IMR-90 (cell line): ENCODE data around the gene FANCF. TPM values are rescaled to one million over a fixed set of nuclear protein-coding genes. Genes with fewer than 3 reads are reported as not detected.

Source experiments
- ATAC-seq: fragments of 200-7000 bp; cut with Tn5 transposase; 2 replicates; pipeline ENCODE4 v1.9.1; 2020; ENCODE audit warnings: low read depth, mild to moderate bottlenecking, moderate library complexity
- BruUV-seq: library from RNA; stranded (reverse); fragments of 400-500 nt; replicated peaks from 2 replicates; lab custom pipeline; 2021; lab: Mats Ljungman, UMichigan
- CTCF ChIA-PET: fragments of 300-600 bp; formaldehyde crosslinking; extraction: SDS; loops from one replicate; lab custom pipeline; 2021; ENCODE audit warnings: antibody characterized with exemption; lab: Yijun Ruan, JAX
- POLR2A ChIA-PET: fragments of 300-600 bp; sonication (Branson Sonifier 250); formaldehyde crosslinking; loops from one replicate; lab custom pipeline; 2022; ENCODE audit warnings: antibody characterized with exemption; ENCODE audit not compliant: unreplicated experiment; lab: Charles Lee
- DNase-seq: peaks from one replicate; pipeline ENCODE4 v3.0.0; 2013
- H2AFZ ChIP-seq: replicated peaks from 2 replicates; pipeline ENCODE3; 2013; ENCODE audit warnings: low read length, mild to moderate bottlenecking; ENCODE audit not compliant: poor library complexity
- H2AK5ac ChIP-seq: 2 replicates; pipeline ENCODE4 v1.6.1; 2013; ENCODE audit warnings: low read depth, low read length, inconsistent platforms
- H2AK9ac ChIP-seq: replicated peaks from 2 replicates; pipeline ENCODE3; 2013; ENCODE audit warnings: mild to moderate bottlenecking, low read depth, low read length, moderate library complexity; ENCODE audit not compliant: poor library complexity
- H2BK120ac ChIP-seq: 2 replicates; pipeline ENCODE4 v1.6.1; 2013; ENCODE audit warnings: low read depth, low read length, inconsistent platforms
- H2BK15ac ChIP-seq: 3 replicates; pipeline ENCODE4 v1.6.1; 2013; ENCODE audit warnings: low read depth, low read length, inconsistent platforms
- H2BK20ac ChIP-seq: 2 replicates; pipeline ENCODE4 v1.6.1; 2013; ENCODE audit warnings: low read depth, mild to moderate bottlenecking, inconsistent platforms, low read length, moderate library complexity
- H2BK5ac ChIP-seq: 2 replicates; pipeline ENCODE4 v1.6.1; 2013; ENCODE audit warnings: mild to moderate bottlenecking, low read depth, low read length, inconsistent platforms; ENCODE audit not compliant: poor library complexity, severe bottlenecking
- H3K14ac ChIP-seq: replicated peaks from 2 replicates; pipeline ENCODE4 v1.6.1; 2013; ENCODE audit warnings: low read depth, low read length, inconsistent platforms
- H3K18ac ChIP-seq: 2 replicates; pipeline ENCODE4 v1.6.1; 2013; ENCODE audit warnings: low read depth, low read length, control low read depth
- H3K23ac ChIP-seq: 2 replicates; pipeline ENCODE4 v1.6.1; 2013; ENCODE audit warnings: low read depth, low read length, inconsistent platforms
- H3K27ac ChIP-seq: 2 replicates; pipeline ENCODE4 v1.5.1; 2013; ENCODE audit warnings: mild to moderate bottlenecking, control low read depth, low read length; ENCODE audit not compliant: insufficient read depth
- H3K27me3 ChIP-seq: 2 replicates; pipeline ENCODE4 v1.6.1; 2013; ENCODE audit warnings: low read length; ENCODE audit not compliant: control insufficient read depth, insufficient read depth
- H3K36me3 ChIP-seq: 2 replicates; pipeline ENCODE4 v1.6.1; 2013; ENCODE audit warnings: low read length, mixed read lengths; ENCODE audit not compliant: control insufficient read depth, insufficient read depth
- H3K4ac ChIP-seq: 2 replicates; pipeline ENCODE4 v1.6.1; 2013; ENCODE audit warnings: low read depth, low read length, inconsistent platforms
- H3K4me1 ChIP-seq: 2 replicates; pipeline ENCODE4 v1.6.1; 2013; ENCODE audit warnings: low read length, mixed read lengths; ENCODE audit not compliant: control insufficient read depth, insufficient read depth
- H3K4me2 ChIP-seq: 2 replicates; pipeline ENCODE4 v1.6.1; 2013; ENCODE audit warnings: low read depth, mild to moderate bottlenecking, control low read depth, low read length, moderate library complexity
- H3K4me3 ChIP-seq: 2 replicates; pipeline ENCODE4 v1.5.1; 2013; ENCODE audit warnings: low read depth, mild to moderate bottlenecking, control low read depth, low read length, moderate library complexity; ENCODE audit not compliant: insufficient read depth
- H3K56ac ChIP-seq: 2 replicates; pipeline ENCODE4 v1.6.1; 2013; ENCODE audit warnings: low read length, inconsistent platforms; ENCODE audit not compliant: insufficient read depth; ENCODE audit errors: extremely low read depth
- H3K79me1 ChIP-seq, 2 experiments: 2 replicates each; pipeline ENCODE4 v1.6.1; 2013; ENCODE audit warnings: low read length in 2 of 2, inconsistent platforms in 1 of 2, low read depth in 1 of 2
- H3K9ac ChIP-seq: 2 replicates; pipeline ENCODE4 v1.6.1; 2013; ENCODE audit warnings: low read depth, low read length, control low read depth
- H3K9me1 ChIP-seq: 2 replicates; pipeline ENCODE4 v1.6.1; 2013; ENCODE audit warnings: low read length, inconsistent platforms; ENCODE audit not compliant: insufficient read depth
- H3K9me3 ChIP-seq: 2 replicates; pipeline ENCODE4 v1.6.1; 2013; ENCODE audit warnings: low read length; ENCODE audit not compliant: control insufficient read depth, insufficient read depth
- H4K20me1 ChIP-seq: 2 replicates; pipeline ENCODE4 v1.6.1; 2013; ENCODE audit warnings: low read length, inconsistent platforms; ENCODE audit not compliant: insufficient read depth
- H4K5ac ChIP-seq: 2 replicates; pipeline ENCODE4 v1.6.1; 2013; ENCODE audit warnings: mild to moderate bottlenecking, low read depth, low read length, control low read depth
- H4K8ac ChIP-seq, 2 experiments: 2 replicates each; pipeline ENCODE4 v1.6.1; 2013; ENCODE audit warnings: low read depth in 2 of 2, low read length in 2 of 2, control low read depth in 1 of 2, inconsistent platforms in 1 of 2
- H4K91ac ChIP-seq: 2 replicates; pipeline ENCODE4 v1.6.1; 2013; ENCODE audit warnings: low read depth, low read length, inconsistent platforms; ENCODE audit not compliant: insufficient read depth
- FOS ChIP-seq: fragments of 150-350 bp; IDR thresholded peaks from 2 replicates; pipeline ENCODE4 v1.6.1; 2016; ENCODE audit warnings: low read depth, low read length
- MAFK ChIP-seq: IDR thresholded peaks from 2 replicates; pipeline ENCODE4 v1.6.1; 2012; ENCODE audit warnings: low read depth, low read length, improper control_type of control experiment
- MAZ ChIP-seq: IDR thresholded peaks from 2 replicates; pipeline ENCODE4 v1.6.1; 2012; ENCODE audit warnings: low read depth, mild to moderate bottlenecking, low read length, improper control_type of control experiment, moderate library complexity, borderline replicate concordance
- MXI1 ChIP-seq: IDR thresholded peaks from 2 replicates; pipeline ENCODE4 v1.6.1; 2012; ENCODE audit warnings: low read depth, mild to moderate bottlenecking, low read length, moderate library complexity, borderline replicate concordance
- RAD21 ChIP-seq: IDR thresholded peaks from 2 replicates; pipeline ENCODE4 v1.6.1; 2012; ENCODE audit warnings: low read length, improper control_type of control experiment
- RCOR1 ChIP-seq: IDR thresholded peaks from 2 replicates; pipeline ENCODE4 v1.6.1; 2012; ENCODE audit warnings: mild to moderate bottlenecking, low read length, improper control_type of control experiment; ENCODE audit not compliant: insufficient replicate concordance
- WGBS, 2 experiments: methylation state at CpG; one replicate each; pipeline versions ENCODE4 v1.1.5 to v1.1.7; 2013; ENCODE audit warnings: missing lambda C conversion rate in 2 of 2; ENCODE audit not compliant: insufficient read length in 1 of 2; ENCODE audit errors: extremely low coverage in 2 of 2; 5-methylcytosine and 5-hydroxymethylcytosine counted together
- dilution Hi-C: fragments of 300-500 bp; cut with HindIII; formaldehyde crosslinking; loops from one replicate; pipeline ENCODE4 v1.14.3; 2018; ENCODE audit warnings: low sequenced_read_pairs; ENCODE audit not compliant: unreplicated experiment
- in situ Hi-C: fragments of 300-500 bp; cut with MboI; formaldehyde crosslinking; loops from 3 replicates; pipeline ENCODE4 v1.14.3; 2019; ENCODE audit warnings: low sequenced_read_pairs, inconsistent platforms, mixed read lengths
- intact Hi-C: fragments of 100-400 bp; cut with micrococcal nuclease; formaldehyde crosslinking; loops from 2 replicates; pipeline ENCODE4 v1.10.0; 2022
- polyA plus RNA-seq, 3 experiments: library from polyadenylated mRNA; depleted of rRNA; stranded (reverse); fragments of >200 nt; gene quantifications; 2 replicates each; pipeline ENCODE4 v1.2.3, GENCODE V29; 2012; ENCODE audit warnings: low replicate concordance in 1 of 3
- total RNA-seq: library from RNA; depleted of rRNA; stranded (reverse); fragments of >200 nt; gene quantifications from 2 replicates; pipeline ENCODE4 v1.2.3, GENCODE V29; 2012
- TF ChIP-seq, protein P1 (sequence below): fragments of 150-350 bp; IDR thresholded peaks from 2 replicates; pipeline ENCODE4 v1.6.1; 2017; ENCODE audit warnings: mild to moderate bottlenecking, antibody characterized with exemption, low read length, low read depth
- TF ChIP-seq, protein P2 (sequence below): conservative IDR thresholded peaks from 2 replicates; pipeline ENCODE4 v1.5.1; 2012; ENCODE audit warnings: mild to moderate bottlenecking, low read depth, low read length, improper control_type of control experiment

Gene FANCF
- total and polyA plus RNA-seq, 2 of the 4 experiments (the other 2 are of a cell fraction), result 3.3 to 5.6 TPM

DNA sequence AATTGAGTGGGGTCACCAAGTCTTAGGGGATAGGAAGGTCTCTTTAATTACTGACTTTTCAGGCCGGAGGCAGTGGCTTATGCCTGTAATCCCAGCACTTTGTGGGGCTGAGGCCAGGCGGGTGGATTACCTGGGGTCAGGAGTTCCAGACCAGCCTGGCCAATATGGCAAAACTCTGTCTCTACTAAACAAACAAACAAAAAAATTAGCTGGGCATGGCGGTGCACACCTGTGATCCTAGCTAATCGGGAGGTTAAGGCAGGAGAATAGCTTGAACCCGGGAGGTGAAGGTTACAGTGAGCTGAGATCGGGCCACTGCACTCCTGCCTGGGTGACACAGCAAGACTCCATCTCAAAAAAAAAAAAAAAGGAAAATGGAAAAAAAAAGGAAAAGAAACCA lies 1.8 kb upstream of the FANCF start:
- no peaks in the 10 kb centered on the region for H3K9me1 ChIP-seq
- ATAC-seq, result no peak

More for the DNA sequence above, 1.8 kb upstream of the FANCF start:
- no peaks in the 10 kb centered on the region for H3K36me3 ChIP-seq
- H2BK120ac ChIP-seq, result no peak overlapping the region
- no peak for DNase-seq
- H4K91ac ChIP-seq, result no peak overlapping the region
- CTCF ChIA-PET, result interaction anchor here (0.7 kb wide), 1 partner anchor 104 kb away, joined by 5 read pairs; no protein-coding TSS in a partner anchor
- intact Hi-C loops, result loop anchor here (5.0 kb wide), 1 partner anchor 200 kb away; the partner anchor contains the start of gene SVIP
- H3K27me3 ChIP-seq, result no peaks in the 10 kb centered on the region
- H3K4me2 ChIP-seq, result no peak overlapping the region
- H2BK20ac ChIP-seq, result no peak overlapping the region
- no peak overlapping the region for H3K4ac ChIP-seq
- no peaks in the 10 kb centered on the region for H3K9me3 ChIP-seq
- no peaks in the 10 kb centered on the region for H4K20me1 ChIP-seq
- no peak overlapping the region for H3K56ac ChIP-seq
- H3K4me1 ChIP-seq, result no peaks in the 10 kb centered on the region
- no CpG with 5 or more reads among the region's 6 CpGs for WGBS, 2 experiments
- no peak overlapping the region for H4K8ac ChIP-seq
- BruUV-seq, result no TSS peak
- POLR2A ChIA-PET, result interaction anchor here (0.6 kb wide), 2 partner anchors 71 to 151 kb away, joined by 4 to 7 read pairs; no protein-coding TSS in a partner anchor
- no peak overlapping the region for H3K27ac ChIP-seq
- no peak overlapping the region for H2AK9ac ChIP-seq
- no peak overlapping the region for H3K14ac ChIP-seq
- H3K18ac ChIP-seq, result no peak overlapping the region
- dilution Hi-C loops, result no loop called here
- no peak overlapping the region for H2BK15ac ChIP-seq
- H3K79me1 ChIP-seq, result peaks cover 4 to 12% of the 10 kb centered on the region in 2 experiments; a peak in 3 of 4 replicates
- in situ Hi-C loops, result no loop called here
- H2AK5ac ChIP-seq, result no peak overlapping the region
- TF ChIP-seq, protein P1, sequence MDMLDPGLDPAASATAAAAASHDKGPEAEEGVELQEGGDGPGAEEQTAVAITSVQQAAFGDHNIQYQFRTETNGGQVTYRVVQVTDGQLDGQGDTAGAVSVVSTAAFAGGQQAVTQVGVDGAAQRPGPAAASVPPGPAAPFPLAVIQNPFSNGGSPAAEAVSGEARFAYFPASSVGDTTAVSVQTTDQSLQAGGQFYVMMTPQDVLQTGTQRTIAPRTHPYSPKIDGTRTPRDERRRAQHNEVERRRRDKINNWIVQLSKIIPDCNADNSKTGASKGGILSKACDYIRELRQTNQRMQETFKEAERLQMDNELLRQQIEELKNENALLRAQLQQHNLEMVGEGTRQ, result no peak
- TF ChIP-seq, protein P2, sequence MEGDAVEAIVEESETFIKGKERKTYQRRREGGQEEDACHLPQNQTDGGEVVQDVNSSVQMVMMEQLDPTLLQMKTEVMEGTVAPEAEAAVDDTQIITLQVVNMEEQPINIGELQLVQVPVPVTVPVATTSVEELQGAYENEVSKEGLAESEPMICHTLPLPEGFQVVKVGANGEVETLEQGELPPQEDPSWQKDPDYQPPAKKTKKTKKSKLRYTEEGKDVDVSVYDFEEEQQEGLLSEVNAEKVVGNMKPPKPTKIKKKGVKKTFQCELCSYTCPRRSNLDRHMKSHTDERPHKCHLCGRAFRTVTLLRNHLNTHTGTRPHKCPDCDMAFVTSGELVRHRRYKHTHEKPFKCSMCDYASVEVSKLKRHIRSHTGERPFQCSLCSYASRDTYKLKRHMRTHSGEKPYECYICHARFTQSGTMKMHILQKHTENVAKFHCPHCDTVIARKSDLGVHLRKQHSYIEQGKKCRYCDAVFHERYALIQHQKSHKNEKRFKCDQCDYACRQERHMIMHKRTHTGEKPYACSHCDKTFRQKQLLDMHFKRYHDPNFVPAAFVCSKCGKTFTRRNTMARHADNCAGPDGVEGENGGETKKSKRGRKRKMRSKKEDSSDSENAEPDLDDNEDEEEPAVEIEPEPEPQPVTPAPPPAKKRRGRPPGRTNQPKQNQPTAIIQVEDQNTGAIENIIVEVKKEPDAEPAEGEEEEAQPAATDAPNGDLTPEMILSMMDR, result no peak
- no peak for TF ChIP-seq FOS
- no peak for TF ChIP-seq RCOR1
- TF ChIP-seq MAFK, result no peak
- no peak for TF ChIP-seq MXI1
- no peak for TF ChIP-seq MAZ
- no peak for TF ChIP-seq RAD21
- no peak overlapping the region for H3K4me3 ChIP-seq
- H4K5ac ChIP-seq, result no peak overlapping the region
- no peak overlapping the region for H3K9ac ChIP-seq
- H2BK5ac ChIP-seq, result no peak overlapping the region
- no peak overlapping the region for H3K23ac ChIP-seq
- H2AFZ ChIP-seq, result no peak overlapping the region
